Mucosa of descending colon (tissue), 3 donors: ENCODE measurements around the gene GPR132. TPM values are rescaled to one million over a fixed set of nuclear protein-coding genes. Genes with fewer than 3 reads are reported as not detected.
"Not testable (repeated sequence)": the region's sequence is repeated elsewhere in the genome, so short reads cannot be mapped to it uniquely, and the experiment has no call there.

Source experiments
- ATAC-seq: fragments of 200-7000 bp; cut with Tn5 transposase; one replicate; pipeline ENCODE4 v1.9.1; 2020; ENCODE audit warnings: mild to moderate bottlenecking, moderate library complexity
- DNase-seq, 3 donors: peaks; one replicate each; pipeline ENCODE4 v3.0.0-alpha.2; 2020
- H3K36me3 ChIP-seq: fragments of 200-600 bp; one replicate; pipeline ENCODE4 v1.8.0; 2021; ENCODE audit warnings: low read depth, mild to moderate bottlenecking
- H3K4me1 ChIP-seq: fragments of 200-600 bp; one replicate; pipeline ENCODE4 v1.8.0; 2021; ENCODE audit warnings: low read depth, mild to moderate bottlenecking
- H3K4me3 ChIP-seq: fragments of 200-600 bp; one replicate; pipeline ENCODE4 v1.8.0; 2021; ENCODE audit warnings: mild to moderate bottlenecking
- H3K9me3 ChIP-seq: fragments of 200-600 bp; one replicate; pipeline ENCODE4 v1.8.0; 2021; ENCODE audit warnings: mild to moderate bottlenecking
- intact Hi-C, 2 donors: fragments of 100-400 bp; cut with DNase I in 1 of 2; cut with micrococcal nuclease in 1 of 2; formaldehyde crosslinking; loops; one replicate each; pipeline versions ENCODE4 v1.11.0 to v1.11.1; 2022; cut with DNase I, micrococcal nuclease
- long read RNA-seq, 2 donors: library from polyadenylated mRNA; unstranded; transcript quantifications; one replicate each; pipeline ENCODE4 v2.0.0, GENCODE V29; 2019 to 2021
- total RNA-seq, 3 donors: library from RNA; stranded (reverse); fragmentation: NEBNext Ultra II Directional in 2 of 3; extraction: Animal tissue kit (Norgen Biotek cat#: 25700) in 2 of 3; gene quantifications; one replicate each; pipeline versions ENCODE4 v1.2.1 to v1.2.4, GENCODE V29; 2021 to 2023
- TF ChIP-seq, protein P1 (sequence below): fragments of 200-600 bp; IDR thresholded peaks from one replicate; pipeline ENCODE4 v1.8.0; 2022; ENCODE audit warnings: antibody characterized with exemption, mild to moderate bottlenecking
- donor health status: DM: no; HTN: no; CAD: no; lungs with moderate emphysema.
- donor health status: DM: no; HTN: no; CAD: no.
- donor health status: DM: no; HTN: yes; CAD: no.

GPR132 gene, protein sequence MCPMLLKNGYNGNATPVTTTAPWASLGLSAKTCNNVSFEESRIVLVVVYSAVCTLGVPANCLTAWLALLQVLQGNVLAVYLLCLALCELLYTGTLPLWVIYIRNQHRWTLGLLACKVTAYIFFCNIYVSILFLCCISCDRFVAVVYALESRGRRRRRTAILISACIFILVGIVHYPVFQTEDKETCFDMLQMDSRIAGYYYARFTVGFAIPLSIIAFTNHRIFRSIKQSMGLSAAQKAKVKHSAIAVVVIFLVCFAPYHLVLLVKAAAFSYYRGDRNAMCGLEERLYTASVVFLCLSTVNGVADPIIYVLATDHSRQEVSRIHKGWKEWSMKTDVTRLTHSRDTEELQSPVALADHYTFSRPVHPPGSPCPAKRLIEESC
- total RNA-seq, result 1 to 10 TPM; 1.7 to 4.0 (median 3.1) TPM
- long read RNA-seq, donor 1, partial matches to known transcripts, result 0 of 5 reads
- long read RNA-seq, donor 1, other reads (novel, unspliced or antisense), result 5 of 5 reads
- long read RNA-seq, donor 2, partial matches to known transcripts, result 0 of 2 reads
- long read RNA-seq, donor 2, other reads (novel, unspliced or antisense), result 1 of 2 reads

DNA sequence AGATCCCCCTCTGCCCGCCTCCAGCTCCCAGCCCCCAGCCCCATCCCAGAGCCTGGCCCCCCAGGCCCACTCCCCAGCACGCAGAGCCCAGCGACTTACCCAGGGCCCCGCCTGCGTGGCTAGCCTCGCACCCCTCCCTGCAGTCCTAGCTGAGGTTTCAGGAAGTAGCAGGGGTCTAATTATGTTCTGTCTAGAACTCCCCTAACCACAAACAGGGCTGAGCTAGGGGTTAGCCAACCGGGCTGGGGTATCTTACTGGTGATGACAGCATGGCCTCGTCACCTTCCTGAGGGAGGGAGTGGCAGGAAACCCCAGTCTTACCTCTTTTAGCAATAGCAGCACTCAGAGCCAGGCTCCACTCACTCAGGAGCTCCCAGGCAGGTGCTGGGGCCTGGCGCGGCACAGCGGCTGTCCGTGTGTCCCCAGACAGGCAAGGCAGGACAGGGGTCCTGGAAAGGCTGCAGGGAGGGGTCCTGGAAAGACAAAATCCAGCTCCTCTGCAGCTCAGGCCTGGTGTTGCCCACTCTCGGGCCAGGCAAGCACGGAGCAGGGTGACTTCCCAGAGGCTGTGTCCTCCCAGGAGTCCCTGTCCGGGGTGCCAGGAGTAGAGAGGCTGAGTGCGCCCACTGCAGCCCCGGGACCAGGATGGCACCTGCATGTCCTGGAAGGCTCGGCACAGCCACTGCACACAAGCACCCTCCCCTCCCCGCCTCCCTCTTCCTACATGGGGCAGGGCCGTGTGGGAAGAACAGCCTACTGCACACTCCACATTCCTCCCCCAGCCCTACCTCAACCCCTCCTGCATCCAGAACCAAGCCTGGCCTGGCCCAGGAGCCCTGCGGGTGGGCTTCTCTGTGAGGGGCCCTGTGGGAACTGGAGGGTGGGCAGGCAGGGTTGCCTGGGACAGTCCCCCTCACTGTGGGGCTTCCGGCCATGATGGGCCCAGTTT is at the start of gene GPR132:
Gene GPR132, minus strand, starts transcription at position 151 of the 949 bp plus-strand sequence. CDS start 10,010 bp downstream, outside the sequence.
- Histone ChIP-seq H3K4me1 (peaks cover under 1% of the 10 kb centered on the region), H3K9me3 (no peaks in the 10 kb centered on the region), H3K4me3 (no peak within 1 kb of the TSS), H3K36me3 (no peaks in the 10 kb centered on the region)
- DNase-seq, result peak; percentile 58 to 87 (median 66)
- intact Hi-C loops, result no loop called here
- TF ChIP-seq, protein P1, sequence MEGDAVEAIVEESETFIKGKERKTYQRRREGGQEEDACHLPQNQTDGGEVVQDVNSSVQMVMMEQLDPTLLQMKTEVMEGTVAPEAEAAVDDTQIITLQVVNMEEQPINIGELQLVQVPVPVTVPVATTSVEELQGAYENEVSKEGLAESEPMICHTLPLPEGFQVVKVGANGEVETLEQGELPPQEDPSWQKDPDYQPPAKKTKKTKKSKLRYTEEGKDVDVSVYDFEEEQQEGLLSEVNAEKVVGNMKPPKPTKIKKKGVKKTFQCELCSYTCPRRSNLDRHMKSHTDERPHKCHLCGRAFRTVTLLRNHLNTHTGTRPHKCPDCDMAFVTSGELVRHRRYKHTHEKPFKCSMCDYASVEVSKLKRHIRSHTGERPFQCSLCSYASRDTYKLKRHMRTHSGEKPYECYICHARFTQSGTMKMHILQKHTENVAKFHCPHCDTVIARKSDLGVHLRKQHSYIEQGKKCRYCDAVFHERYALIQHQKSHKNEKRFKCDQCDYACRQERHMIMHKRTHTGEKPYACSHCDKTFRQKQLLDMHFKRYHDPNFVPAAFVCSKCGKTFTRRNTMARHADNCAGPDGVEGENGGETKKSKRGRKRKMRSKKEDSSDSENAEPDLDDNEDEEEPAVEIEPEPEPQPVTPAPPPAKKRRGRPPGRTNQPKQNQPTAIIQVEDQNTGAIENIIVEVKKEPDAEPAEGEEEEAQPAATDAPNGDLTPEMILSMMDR, result no peak
- ATAC-seq, result peak; percentile 81

DNA sequence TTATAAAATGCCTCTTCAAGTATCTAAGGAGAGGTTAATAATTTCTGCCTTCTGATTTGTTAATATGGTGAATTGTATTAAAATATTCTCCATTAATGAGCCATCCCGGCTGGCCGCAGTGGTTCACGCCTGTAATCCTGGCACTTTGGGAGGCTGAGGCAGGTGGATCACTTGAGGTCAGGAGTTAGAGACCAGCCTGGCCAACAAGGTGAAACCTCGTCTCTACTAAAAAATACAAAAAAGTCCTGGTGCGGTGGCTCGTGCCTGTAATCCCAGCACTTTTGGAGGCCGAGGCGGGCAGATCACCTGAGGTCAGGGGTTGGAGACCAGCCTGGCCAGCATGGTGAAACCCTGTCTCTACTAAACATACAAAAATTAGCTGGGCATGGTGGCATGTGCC is 44.0 kb upstream of the GPR132 start:
- ATAC-seq, H3K4me3 ChIP-seq, intact Hi-C loops, H3K36me3 ChIP-seq, H3K9me3 ChIP-seq, H3K4me1 ChIP-seq, DNase-seq: not testable (repeated sequence)

DNA sequence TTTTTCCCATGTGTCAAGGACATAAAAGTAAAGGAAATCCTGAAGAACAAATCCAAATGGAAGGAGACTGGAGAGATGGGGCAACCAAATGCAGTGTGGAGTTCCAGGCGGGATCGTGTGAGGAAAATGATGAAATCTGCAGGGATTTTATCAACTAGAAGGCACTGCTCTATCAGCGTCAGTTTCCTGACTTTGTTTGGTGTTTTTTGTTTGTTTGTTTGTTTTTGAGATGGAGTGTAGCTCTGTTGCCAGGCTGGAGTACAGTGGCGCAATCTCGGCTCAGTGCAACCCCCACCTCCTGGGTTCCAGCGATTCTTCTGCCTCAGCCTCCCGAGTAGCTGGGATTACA is 43.3 kb upstream of the GPR132 start:
- H3K36me3 ChIP-seq, result no peaks in the 10 kb centered on the region
- H3K9me3 ChIP-seq, result no peaks in the 10 kb centered on the region
- TF ChIP-seq, protein P1, result no peak
- DNase-seq, result no peak
- intact Hi-C loops, result no loop called here
- no peak for ATAC-seq
- peaks cover 3% of the 10 kb centered on the region for H3K4me1 ChIP-seq
- no peak overlapping the region for H3K4me3 ChIP-seq

DNA sequence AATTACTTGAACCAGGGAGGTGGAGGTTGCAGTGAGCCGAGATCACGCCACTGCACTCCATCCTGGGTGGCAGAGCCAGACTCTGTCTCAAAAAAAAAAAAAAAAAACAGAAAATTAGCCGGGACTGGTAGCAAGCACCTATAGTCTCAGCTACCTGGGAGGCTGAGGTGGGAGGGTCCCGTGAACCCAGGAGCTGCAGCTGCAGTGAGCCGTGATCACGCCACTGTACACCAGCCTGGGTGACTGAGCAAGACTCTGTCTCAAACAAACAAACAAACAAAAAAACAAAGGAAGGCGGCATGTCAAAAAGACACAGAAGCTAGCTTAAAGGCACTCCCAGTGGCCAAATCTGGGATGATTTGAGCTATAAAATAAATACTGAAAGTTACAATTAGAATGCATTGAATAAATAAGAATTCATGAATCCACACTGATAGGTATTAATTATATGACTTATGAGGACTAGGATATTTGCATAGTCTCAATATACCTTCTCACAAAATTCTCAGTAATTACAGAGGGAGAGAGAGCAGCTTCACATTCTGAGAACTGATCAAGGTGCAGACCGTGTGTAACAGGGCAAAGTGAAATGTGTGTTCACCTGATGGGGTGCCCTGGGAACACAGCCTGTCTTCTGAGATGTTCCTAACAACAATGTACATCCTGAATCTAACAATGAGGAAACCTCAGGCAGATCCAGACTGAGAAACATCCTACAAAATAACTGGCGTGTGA is 42.7 kb upstream of the GPR132 start:
- intact Hi-C loops, result no loop called here
- Histone ChIP-seq H3K36me3 (no peaks in the 10 kb centered on the region), H3K4me3 (no peak overlapping the region), H3K9me3 (no peaks in the 10 kb centered on the region), H3K4me1 (peaks cover 3% of the 10 kb centered on the region)
- TF ChIP-seq, protein P1, result no peak
- ATAC-seq (no peak), DNase-seq (no peak)

DNA sequence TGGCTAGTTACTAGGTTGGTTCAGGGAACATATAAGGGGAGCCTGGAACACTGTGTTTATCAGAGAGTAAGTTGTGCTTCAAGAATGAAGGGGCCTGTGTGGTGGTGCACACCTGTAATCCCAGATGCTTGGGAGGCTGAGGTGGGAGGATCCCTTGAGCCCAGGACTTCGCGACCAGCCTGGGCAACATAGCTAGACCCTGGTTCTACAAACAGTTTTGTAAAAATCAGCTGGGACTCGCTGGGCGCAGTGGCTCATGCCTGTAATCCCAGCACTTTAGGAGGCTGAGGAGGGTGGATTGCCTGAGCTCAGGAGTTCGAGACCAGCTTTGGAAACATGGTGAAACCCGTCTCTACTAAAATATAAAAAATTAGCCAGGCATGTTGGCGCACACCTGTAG is 42.1 kb upstream of the GPR132 start:
- intact Hi-C loops, result no loop called here
- no peak for DNase-seq
- ATAC-seq, result no peak
- H3K9me3 ChIP-seq, result no peaks in the 10 kb centered on the region
- H3K36me3 ChIP-seq, result no peaks in the 10 kb centered on the region
- H3K4me3 ChIP-seq, result no peak overlapping the region
- TF ChIP-seq, protein P1, result no peak
- H3K4me1 ChIP-seq, result peaks cover 3% of the 10 kb centered on the region
